D721Med (cell line): ENCODE results near the gene VASN.
"Not testable (repeated sequence)": the region's sequence is repeated elsewhere in the genome, so short reads cannot be mapped to it uniquely, and the experiment has no call there.

Source experiments
- DNase-seq: peaks from one replicate; pipeline ENCODE4 v3.0.0; 2011; ENCODE audit warnings: low spot score; ENCODE audit not compliant: insufficient read length
- FAIRE-seq: peaks from 2 replicates; lab custom pipeline; 2011; peaks lifted over from hg19 to GRCh38; lab: Jason Lieb, UNC
- CTCF ChIP-seq: IDR thresholded peaks from 2 replicates; pipeline ENCODE4 v1.5.1; 2012; ENCODE audit warnings: mild to moderate bottlenecking, control low read depth; ENCODE audit not compliant: insufficient read depth; ENCODE audit errors: missing control alignments

Gene VASN

GRCh38 chr16:4339455-4339854 is 32.2 kb upstream of the VASN start:
- TF ChIP-seq CTCF = no peak
- DNase-seq (no peak), FAIRE-seq (no peak)

DNA sequence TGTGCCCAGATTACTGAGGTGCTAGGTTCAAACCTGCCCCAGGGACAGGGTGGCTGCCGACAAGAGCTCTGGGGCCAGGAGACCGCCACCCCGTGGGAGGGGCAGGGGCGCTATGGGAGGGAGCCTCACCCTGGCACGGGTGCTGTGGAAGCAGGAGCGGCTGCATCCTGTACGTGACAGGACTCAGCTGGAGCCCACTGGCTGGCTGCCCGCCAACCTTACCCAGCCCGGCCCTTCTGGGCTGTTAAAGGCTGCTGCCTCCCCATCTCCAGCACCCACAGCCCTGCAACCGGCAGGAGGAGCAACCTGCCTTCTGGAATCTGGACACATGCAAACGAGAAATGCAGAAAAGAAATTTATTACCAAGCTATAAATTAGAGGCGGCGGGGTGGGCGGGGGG is 31.7 kb upstream of the VASN start:
- FAIRE-seq (no peak), DNase-seq (no peak)

DNA sequence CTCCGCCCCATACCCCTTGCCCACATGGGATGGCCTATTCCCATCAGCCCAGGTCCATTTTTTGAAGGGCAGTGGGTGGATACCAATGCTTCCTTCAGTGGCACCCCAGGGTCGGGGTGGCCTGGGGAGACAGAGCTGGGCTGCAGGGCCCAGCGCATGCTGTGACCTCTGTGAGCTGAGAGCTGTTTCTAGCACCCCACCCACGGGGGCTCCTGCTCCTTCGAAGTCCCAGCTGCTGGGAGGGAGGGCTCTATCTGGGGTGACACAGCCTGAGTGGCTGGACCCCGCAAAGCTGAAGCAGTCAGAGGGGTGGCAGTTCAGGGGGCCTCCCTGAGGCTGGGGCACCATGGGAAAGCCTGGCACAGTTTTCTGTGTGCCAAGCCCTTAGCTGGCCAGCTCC is 31.2 kb upstream of the VASN start:
- no peak for FAIRE-seq
- TF ChIP-seq CTCF = no peak
- no peak for DNase-seq

More for the DNA sequence above, 31.7 kb upstream of the VASN start:
- TF ChIP-seq CTCF = no peak

- DNase-seq = no peak
- FAIRE-seq = no peak
- no peak for TF ChIP-seq CTCF
Observed at GRCh38 chr16:4341250-4341649, 30.4 kb upstream of the VASN start.

- TF ChIP-seq CTCF = no peak
- FAIRE-seq = no peak
- no peak for DNase-seq
Observed at GRCh38 chr16:4342866-4343744, 28.5 kb upstream of the VASN start.

GRCh38 chr16:4344300-4344982 is 27.2 kb upstream of the VASN start:
- DNase-seq, FAIRE-seq: not testable (repeated sequence)

DNA sequence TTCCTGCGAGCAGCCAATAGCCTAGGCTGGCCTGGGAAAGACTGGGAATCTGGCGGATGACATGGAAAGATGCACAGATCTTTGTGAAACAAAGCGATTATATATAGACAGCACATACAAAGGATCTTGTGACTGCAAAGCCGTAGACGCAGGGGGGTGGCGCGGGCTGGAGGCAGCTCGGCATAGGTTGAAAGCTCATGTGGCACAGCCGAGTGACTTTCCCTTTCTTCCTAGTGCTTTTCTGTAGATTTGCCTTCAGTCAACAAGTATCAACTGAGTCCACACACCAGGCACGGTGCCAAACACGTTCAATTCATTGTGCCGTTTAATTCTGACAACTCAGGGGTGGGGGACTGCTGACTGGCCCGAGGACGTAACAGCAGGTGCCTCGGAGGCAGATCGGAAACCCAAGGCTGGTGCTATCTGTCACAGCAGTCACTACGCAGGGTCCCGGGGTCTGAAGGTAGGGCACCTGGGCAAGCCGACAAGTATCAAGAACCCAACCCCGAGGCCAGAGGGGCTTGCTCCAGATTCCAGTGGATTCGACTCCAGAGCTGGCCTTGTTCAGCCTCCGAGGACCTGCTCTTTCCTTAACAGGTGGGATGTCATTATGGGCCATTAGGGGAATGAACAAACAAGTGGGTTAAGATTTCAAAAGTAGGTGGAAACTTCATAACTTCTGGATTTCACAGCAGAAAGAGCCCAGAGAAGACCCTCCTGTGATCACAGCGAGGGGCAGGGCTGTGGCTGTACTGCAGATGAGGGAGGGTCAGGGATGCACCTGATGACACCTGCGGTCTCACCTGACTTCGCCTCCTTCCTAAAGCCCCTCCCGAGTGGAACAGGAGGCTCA is 26.4 kb upstream of the VASN start:
- FAIRE-seq = no peak
- TF ChIP-seq CTCF = no peak
- DNase-seq = no peak
